Measurements from ENCODE around the gene DLGAP1.

The DLGAP1 gene

DNA sequence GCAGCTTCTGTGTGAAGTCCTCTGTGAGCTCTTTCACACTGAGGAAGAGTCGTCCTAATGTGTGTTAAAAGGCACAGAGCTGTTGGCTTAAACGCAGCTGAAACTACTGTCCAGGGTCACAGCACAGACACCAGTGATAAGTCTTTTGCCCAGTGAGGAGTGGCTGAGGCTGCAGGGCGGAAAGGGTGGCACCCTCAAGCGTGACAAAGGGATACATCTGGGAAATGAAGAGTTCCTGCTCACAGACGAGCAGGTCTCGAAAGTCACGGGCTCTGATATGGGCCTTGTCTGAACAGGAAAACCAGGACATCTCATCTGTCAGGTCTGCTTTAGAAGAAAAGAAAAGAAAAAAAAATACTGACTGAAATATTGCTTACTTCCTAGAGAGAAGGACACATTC, 968.6 kb downstream of the DLGAP1 start:
- ChIA-PET POLR2A (no interaction called here), CTCF (no interaction called here)
- DNase-seq (ENCODE audit: extremely low spot score) = no peak
- TF ChIP-seq FOXK2 (IDR thresholded peaks at IDR 0.05) (no peak), ELF4 (IDR thresholded peaks at IDR 0.05) (no peak), NFRKB (IDR thresholded peaks at IDR 0.05) (no peak), L3MBTL2 (conservative IDR thresholded peaks at IDR 0.05) (no peak)
- TF ChIP-seq, protein P1, sequence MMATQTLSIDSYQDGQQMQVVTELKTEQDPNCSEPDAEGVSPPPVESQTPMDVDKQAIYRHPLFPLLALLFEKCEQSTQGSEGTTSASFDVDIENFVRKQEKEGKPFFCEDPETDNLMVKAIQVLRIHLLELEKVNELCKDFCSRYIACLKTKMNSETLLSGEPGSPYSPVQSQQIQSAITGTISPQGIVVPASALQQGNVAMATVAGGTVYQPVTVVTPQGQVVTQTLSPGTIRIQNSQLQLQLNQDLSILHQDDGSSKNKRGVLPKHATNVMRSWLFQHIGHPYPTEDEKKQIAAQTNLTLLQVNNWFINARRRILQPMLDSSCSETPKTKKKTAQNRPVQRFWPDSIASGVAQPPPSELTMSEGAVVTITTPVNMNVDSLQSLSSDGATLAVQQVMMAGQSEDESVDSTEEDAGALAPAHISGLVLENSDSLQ (IDR thresholded peaks at IDR 0.05) = no peak

DNA sequence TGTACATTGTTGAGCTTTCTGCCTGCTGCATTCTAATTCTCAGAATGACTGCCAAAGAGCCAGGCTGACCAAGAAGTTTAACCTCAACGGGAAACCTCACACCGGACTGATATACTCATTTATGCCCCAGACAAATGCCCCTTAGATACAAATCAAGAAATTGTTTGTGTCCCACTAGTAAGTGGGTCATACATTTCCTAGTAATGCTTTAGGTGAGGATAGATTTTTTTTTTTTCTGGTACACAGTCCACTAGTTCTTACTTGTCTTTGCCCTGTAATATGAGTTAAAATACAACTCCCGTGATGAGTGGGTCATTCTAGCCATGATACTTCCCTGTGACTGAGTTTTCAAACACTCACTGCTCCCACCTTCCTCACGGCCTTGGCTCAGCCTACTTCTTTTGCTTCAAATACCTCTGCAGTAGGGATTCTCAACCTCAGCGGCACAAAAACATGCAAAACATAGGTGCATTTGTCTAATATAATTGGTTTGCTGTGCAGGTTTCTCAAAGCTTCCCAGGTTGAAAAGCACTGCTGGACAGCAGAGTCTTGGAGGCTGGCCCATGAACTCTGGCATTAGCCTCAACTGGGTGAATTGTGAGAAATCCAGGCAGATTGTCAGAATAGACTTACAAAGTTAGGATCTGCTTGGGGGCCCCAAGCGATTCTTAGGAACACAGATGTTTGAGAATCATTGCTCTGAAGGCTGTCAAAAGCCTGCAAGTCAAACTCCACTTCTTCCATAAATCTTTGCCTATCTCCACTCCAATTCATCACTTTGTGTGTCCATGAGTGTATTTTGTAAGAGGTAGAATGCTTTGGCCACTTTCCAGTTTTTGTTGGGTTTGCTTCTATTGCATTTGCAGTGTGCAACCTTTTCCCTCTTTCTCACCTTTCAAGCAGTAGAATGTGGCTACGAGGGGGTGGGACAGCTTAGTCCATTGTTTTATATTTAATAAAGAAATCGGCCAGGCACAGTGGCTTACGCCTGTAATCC, 969.7 kb downstream of the DLGAP1 start:
- no peak for TF ChIP-seq FOXA1 (IDR thresholded peaks at IDR 0.05)
- TF ChIP-seq, protein P1 (IDR thresholded peaks at IDR 0.05) = no peak
- no peak for TF ChIP-seq FOXK2 (IDR thresholded peaks at IDR 0.05)
- no peak for TF ChIP-seq LEF1 (IDR thresholded peaks at IDR 0.05; ENCODE audit: borderline replicate concordance)
- TF ChIP-seq BHLHE40 (IDR thresholded peaks at IDR 0.05; ENCODE audit: borderline replicate concordance) = no peak
- TF ChIP-seq NFRKB (IDR thresholded peaks at IDR 0.05) = no peak
- TF ChIP-seq ELF4 (IDR thresholded peaks at IDR 0.05) = no peak
- TF ChIP-seq TARDBP (IDR thresholded peaks at IDR 0.05) = no peak
- ChIA-PET CTCF (no interaction called here), POLR2A (no interaction called here)
- no peak for DNase-seq (ENCODE audit: extremely low spot score)

DNA sequence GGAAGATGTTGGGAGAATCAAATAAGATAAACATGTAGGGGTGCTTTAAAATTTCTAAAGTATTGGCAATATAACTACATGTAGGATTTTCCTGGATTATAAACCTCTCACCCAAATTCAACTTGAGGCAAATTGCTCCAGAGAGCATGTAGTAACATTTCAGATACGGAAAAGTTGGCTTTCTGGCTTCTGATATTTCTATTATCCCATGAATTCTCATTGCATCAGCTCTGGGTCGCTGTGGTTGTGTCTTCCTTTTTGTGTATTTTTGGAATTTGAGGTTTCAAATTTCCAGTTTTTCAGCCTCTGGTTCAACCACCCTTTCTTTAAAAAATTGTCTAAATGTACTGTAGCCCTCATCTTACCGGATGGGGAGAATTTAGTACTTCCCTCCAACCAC, 972.8 kb downstream of the DLGAP1 start:
- TF ChIP-seq TARDBP (IDR thresholded peaks at IDR 0.05) (no peak), FOXK2 (IDR thresholded peaks at IDR 0.05) (no peak)

DNA sequence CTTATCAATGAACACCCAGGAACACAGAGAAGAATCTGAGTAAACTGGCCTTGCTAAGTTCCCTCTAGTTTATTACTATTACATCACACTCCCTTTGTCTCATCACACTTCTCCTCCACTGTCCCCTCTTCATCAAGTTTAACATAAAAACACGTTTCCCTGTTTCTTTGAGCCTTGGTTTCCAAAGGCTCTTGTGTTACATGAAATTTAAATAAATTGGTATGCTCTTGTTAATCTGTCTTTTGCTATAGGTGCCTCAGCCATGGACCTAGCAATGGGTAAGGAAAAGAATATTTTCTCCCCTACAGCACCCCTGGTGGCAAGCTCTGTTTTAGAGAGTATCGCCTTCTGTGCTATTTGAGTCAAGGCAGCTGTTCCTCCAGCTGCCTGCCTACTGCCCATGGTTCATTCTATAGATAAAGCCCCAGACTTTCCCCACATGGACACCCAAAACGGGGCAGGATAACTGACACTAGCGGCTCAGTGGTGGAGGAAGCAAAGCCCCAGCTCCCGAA, 973.4 kb downstream of the DLGAP1 start:
- DNase-seq (ENCODE audit: extremely low spot score) = peak; percentile 40
- POLR2A ChIA-PET = interaction anchor here (1.0 kb wide), 1 partner anchor 30 kb away, joined by 3 read pairs; no protein-coding TSS in a partner anchor
- TF ChIP-seq, protein P1 (IDR thresholded peaks at IDR 0.05) = no peak
- TF ChIP-seq FOXM1 (IDR thresholded peaks at IDR 0.05; ENCODE audit: borderline replicate concordance) (no peak), LEF1 (IDR thresholded peaks at IDR 0.05; ENCODE audit: borderline replicate concordance) (no peak), SUZ12 (IDR thresholded peaks at IDR 0.05) (no peak), L3MBTL2 (conservative IDR thresholded peaks at IDR 0.05) (no peak), BHLHE40 (IDR thresholded peaks at IDR 0.05; ENCODE audit: borderline replicate concordance) (no peak), CTBP1 (IDR thresholded peaks at IDR 0.05; ENCODE audit: borderline replicate concordance) (no peak), ZNF384 (IDR thresholded peaks at IDR 0.05) (no peak), NFRKB (IDR thresholded peaks at IDR 0.05) (no peak), ELF4 (IDR thresholded peaks at IDR 0.05) (no peak), TARDBP (IDR thresholded peaks at IDR 0.05) (no peak), SP1 (IDR thresholded peaks at IDR 0.05) (no peak)
- CTCF ChIA-PET = interaction anchor here (0.6 to 1.1 kb wide), 4 partner anchors 12 to 57 kb away, joined by 3 to 5 read pairs (median 4); no protein-coding TSS in a partner anchor

More for the DNA sequence above, 972.8 kb downstream of the DLGAP1 start:
- CTCF ChIA-PET = interaction anchor here (0.8 to 1.1 kb wide), 3 partner anchors 16 to 56 kb away, joined by 3 to 5 read pairs (median 3); no protein-coding TSS in a partner anchor
- DNase-seq (ENCODE audit: extremely low spot score) = no peak
- POLR2A ChIA-PET = interaction anchor here (1.0 kb wide), 1 partner anchor 31 kb away, joined by 3 read pairs; no protein-coding TSS in a partner anchor

DNA sequence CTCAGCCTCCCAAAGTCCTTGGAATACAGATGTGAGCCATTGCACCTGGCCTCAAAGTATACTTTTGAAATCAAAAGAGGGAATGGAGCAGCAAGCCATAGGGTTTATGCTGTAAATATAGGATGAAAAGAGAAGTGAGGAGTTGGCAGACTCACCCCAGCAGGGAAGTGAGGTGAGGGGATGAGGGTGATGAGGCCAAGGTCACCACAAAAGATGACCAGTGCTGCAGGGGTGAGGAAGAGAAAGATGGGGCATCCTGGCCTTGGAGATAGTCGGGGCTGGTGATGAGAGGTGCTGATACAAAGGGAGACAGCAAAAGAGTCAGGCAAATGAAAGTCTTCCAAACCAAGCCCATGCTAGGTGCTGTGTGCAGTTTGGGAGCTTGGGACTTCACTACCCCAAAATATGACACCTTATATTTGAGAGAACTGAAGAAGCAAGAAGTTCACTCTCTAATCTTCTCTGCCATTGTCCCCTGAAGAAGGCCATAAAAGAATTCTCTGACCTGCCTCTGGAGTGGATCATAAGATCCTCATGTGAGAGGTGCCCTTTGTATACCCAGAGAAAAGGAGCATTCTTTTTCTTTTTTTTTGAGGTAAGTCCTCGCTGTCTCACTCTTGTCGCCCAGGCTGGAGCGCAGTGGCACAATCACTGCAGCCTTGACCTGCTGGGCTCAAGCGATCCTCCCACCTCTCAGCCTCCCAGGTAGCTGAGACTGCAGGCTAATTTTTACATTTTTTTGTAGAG, 974.1 kb downstream of the DLGAP1 start:
- ChIA-PET CTCF (interaction anchor here (0.6 to 1.1 kb wide), 2 partner anchors 12 to 18 kb away, joined by 4 to 5 read pairs; no protein-coding TSS in a partner anchor), POLR2A (interaction anchor here (1.0 kb wide), 1 partner anchor 29 kb away, joined by 3 read pairs; no protein-coding TSS in a partner anchor)
- TF ChIP-seq FOXK2 (IDR thresholded peaks at IDR 0.05) = no peak
- no peak for TF ChIP-seq FOXM1 (IDR thresholded peaks at IDR 0.05; ENCODE audit: borderline replicate concordance)
- TF ChIP-seq FOXA1 (IDR thresholded peaks at IDR 0.05) = no peak
- TF ChIP-seq SUZ12 (IDR thresholded peaks at IDR 0.05) = no peak
- TF ChIP-seq ARNT (IDR thresholded peaks at IDR 0.05) = no peak
- no peak for TF ChIP-seq LEF1 (IDR thresholded peaks at IDR 0.05; ENCODE audit: borderline replicate concordance)
- TF ChIP-seq L3MBTL2 (conservative IDR thresholded peaks at IDR 0.05) = no peak
- no peak for TF ChIP-seq ZNF384 (IDR thresholded peaks at IDR 0.05)
- TF ChIP-seq, protein P1 (IDR thresholded peaks at IDR 0.05) = no peak
- no peak for TF ChIP-seq CTBP1 (IDR thresholded peaks at IDR 0.05; ENCODE audit: borderline replicate concordance)
- TF ChIP-seq TARDBP (IDR thresholded peaks at IDR 0.05) = no peak
- no peak for TF ChIP-seq ELF4 (IDR thresholded peaks at IDR 0.05)
- DNase-seq (ENCODE audit: extremely low spot score) = no peak
